Astrocyte of the spinal cord (primary cell): ENCODE results near the gene FAM3A.

Source experiments
- DNase-seq: peaks from one replicate; pipeline ENCODE4 v3.0.0; 2011; ENCODE audit warnings: low read depth, low spot score
- H3K4me3 ChIP-seq: 2 replicates; pipeline ENCODE4 v1.5.1; 2011; ENCODE audit warnings: low read depth, mild to moderate bottlenecking, low read length, moderate library complexity
- CTCF ChIP-seq: IDR thresholded peaks from 2 replicates; pipeline ENCODE4 v1.5.1; 2012; ENCODE audit warnings: low read depth, mild to moderate bottlenecking, low read length, inconsistent platforms
- in situ Hi-C: cut with HindIII; loops from 2 replicates; pipeline ENCODE4 v1.10.0; 2017; ENCODE audit warnings: low sequenced_read_pairs

FAM3A gene

DNA sequence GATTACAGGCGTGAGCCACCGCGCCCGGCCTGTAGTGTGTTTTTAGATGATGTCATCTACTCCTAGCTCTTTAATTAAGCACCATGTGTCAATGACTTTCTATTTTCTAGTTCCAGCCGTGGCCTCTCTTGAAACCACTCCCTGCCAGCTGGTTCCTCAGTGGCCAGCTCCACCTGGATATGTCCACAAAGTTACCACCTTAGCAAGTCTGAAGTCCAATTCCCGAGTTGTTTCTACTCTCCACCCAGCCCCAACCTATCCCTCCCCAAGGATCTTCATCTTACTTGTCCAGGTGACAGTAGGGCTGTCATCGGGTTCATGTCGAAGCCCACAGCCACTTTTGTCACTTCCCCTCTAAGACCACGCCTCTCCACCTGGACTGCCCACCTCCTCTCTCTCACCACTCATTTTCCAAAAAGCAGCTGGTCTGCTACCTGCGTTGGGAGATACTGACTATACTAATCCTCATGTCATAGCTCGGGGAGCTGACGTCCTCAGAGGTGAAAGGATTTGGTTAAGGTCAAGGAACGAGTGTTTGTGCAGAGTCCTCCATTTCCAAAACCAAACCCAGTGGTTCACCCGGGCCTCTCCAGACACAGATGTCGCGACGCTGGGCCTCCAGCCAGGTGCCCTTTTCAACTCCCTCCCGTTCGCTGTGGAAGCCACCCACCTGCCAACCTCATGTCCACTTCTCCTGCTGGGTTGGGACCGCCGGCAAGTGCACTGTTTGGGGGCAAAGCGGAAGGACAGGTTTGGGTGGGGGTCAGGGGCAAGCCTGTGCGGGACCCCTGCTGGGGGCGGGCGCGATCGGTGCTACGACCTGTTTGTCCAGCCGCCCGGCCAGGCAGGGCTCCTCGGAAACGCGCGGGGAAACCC, 704 bp downstream of the FAM3A start:
- in situ Hi-C loops, result no loop called here
- DNase-seq, result no peak
- TF ChIP-seq CTCF, result no peak
- peak overlapping the region; percentile 63 for H3K4me3 ChIP-seq

- no peak for TF ChIP-seq CTCF
- in situ Hi-C loops, result no loop called here
- DNase-seq, result no peak
- H3K4me3 ChIP-seq, result no peak overlapping the region
Measured at GRCh38 chrX:154513716-154514115, 2.3 kb downstream of the FAM3A start.

DNA sequence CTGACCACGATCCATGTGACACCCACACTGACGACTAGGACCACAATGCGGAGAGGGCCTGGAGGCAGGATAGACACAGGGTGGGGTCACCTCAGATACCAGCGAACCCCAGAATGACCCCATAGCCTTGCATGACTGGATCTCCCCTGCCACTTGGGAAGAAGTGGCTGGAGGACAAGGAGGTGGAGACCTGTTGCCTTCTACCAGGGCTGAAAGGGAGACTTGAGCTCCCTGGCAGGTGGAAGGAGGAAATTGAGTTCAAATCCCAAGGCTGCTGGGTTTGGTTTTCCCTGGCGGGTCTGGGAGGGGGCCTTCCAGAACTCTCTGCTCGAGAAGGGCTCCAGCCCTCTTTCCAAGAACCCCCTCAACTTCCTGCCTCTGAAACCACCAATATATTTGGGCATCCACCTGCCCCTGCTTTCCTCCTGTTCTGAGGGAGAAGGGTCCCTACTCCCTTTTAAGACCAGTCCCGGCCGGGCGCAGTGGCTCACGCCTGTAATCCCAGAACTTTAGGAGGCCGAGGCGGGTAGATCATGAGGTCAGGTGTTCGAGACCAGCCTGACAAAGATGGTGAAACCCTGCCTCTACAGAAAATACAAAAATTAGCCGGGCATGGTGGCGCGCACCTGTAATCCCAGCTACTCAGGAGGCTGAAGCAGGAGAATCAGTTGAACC, 3.0 kb downstream of the FAM3A start:
- no peak for TF ChIP-seq CTCF
- DNase-seq, result no peak
- in situ Hi-C loops, result no loop called here

DNA sequence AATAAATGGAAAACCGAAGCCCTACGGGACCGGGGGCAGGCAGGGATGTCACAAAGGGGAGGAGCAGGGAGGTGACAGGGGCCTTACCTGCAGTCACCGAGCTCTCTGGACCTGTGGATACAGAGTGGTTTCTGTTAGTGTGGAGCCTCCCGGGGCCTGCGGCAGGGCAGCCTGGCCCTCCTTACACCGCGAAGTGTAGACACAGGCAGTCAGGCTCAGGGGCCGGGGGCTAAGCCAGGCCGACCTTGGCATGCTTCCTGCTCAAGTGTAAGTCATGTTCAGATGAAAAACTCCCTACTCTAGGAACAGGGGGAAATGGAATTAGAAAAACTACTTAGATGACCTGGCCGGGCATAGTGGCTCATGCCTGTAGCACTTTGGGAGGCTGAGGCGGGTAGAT, 4.3 kb downstream of the FAM3A start:
- no peak for TF ChIP-seq CTCF
- in situ Hi-C loops, result no loop called here
- no peak overlapping the region for H3K4me3 ChIP-seq
- DNase-seq, result no peak

More for the DNA sequence above, 3.0 kb downstream of the FAM3A start:
- no peak overlapping the region for H3K4me3 ChIP-seq

DNA sequence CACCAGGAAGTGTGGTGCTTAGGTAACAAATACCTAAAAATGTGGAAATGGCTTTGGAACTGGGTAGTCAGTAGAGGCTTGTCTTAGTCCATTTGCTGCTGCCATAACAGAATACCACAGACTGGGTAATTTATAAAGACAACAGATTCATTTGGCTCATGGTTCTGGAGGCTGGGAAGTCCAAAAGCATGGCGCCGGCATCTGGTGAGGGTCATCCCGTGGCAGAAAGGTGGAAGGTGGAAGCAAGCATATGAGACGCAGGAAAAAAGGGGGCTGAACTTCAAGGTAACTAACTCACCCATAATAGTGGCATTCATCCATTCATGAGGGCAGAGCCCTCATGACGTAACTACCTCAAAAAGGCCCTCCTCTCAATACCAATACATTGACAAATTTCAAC, 6.6 kb downstream of the FAM3A start:
- TF ChIP-seq CTCF, result no peak
- no peak overlapping the region for H3K4me3 ChIP-seq
- no peak for DNase-seq
- in situ Hi-C loops, result no loop called here

GRCh38 chrX:154508384-154508745, 7.7 kb downstream of the FAM3A start:
- H3K4me3 ChIP-seq, result no peak overlapping the region
- TF ChIP-seq CTCF, result no peak
- in situ Hi-C loops, result no loop called here
- DNase-seq, result no peak
